HL-60 (cell line): ENCODE data around the gene NBEAL2.

Source experiments
- DNase-seq, 2 experiments: peaks; one replicate each; pipeline ENCODE4 v3.0.0-alpha.2; 2010 to 2020; ENCODE audit warnings: low read depth in 1 of 2, low spot score in 1 of 2
- H3K27ac ChIP-seq: fragments of 250-450 bp; sonication (Bioruptor Pico); replicated peaks from 2 replicates; pipeline ENCODE4 v1.5.1; 2020; ENCODE audit warnings: mild to moderate bottlenecking, moderate library complexity
- H3K27me3 ChIP-seq: fragments of 250-450 bp; sonication (Bioruptor Pico); 2 replicates; pipeline ENCODE4 v1.5.1; 2021; ENCODE audit warnings: mild to moderate bottlenecking, moderate library complexity; ENCODE audit not compliant: insufficient read depth, poor library complexity, severe bottlenecking
- H3K4me3 ChIP-seq: replicated peaks from 2 replicates; pipeline ENCODE4 v1.5.1; 2011; ENCODE audit warnings: mild to moderate bottlenecking, control low read depth, low read length; ENCODE audit not compliant: insufficient read depth
- CTCF ChIP-seq: IDR thresholded peaks from one replicate; pipeline ENCODE4 v1.5.1; 2011; ENCODE audit warnings: low read length, control low read depth, inconsistent platforms; ENCODE audit not compliant: insufficient read depth
- GABPA ChIP-seq: IDR thresholded peaks from 2 replicates; pipeline ENCODE4 v1.6.1; 2012; ENCODE audit warnings: low read depth
- POLR2AphosphoS5 ChIP-seq: IDR thresholded peaks from 2 replicates; pipeline ENCODE4 v1.6.1; 2012; ENCODE audit warnings: low read depth
- REST ChIP-seq: IDR thresholded peaks from 2 replicates; pipeline ENCODE4 v1.6.1; 2012; ENCODE audit warnings: low read depth; ENCODE audit not compliant: insufficient replicate concordance
- SPI1 ChIP-seq: IDR thresholded peaks from 2 replicates; pipeline ENCODE4 v1.6.1; 2012; ENCODE audit warnings: low read depth, mild to moderate bottlenecking, borderline replicate concordance

NBEAL2 gene

DNA sequence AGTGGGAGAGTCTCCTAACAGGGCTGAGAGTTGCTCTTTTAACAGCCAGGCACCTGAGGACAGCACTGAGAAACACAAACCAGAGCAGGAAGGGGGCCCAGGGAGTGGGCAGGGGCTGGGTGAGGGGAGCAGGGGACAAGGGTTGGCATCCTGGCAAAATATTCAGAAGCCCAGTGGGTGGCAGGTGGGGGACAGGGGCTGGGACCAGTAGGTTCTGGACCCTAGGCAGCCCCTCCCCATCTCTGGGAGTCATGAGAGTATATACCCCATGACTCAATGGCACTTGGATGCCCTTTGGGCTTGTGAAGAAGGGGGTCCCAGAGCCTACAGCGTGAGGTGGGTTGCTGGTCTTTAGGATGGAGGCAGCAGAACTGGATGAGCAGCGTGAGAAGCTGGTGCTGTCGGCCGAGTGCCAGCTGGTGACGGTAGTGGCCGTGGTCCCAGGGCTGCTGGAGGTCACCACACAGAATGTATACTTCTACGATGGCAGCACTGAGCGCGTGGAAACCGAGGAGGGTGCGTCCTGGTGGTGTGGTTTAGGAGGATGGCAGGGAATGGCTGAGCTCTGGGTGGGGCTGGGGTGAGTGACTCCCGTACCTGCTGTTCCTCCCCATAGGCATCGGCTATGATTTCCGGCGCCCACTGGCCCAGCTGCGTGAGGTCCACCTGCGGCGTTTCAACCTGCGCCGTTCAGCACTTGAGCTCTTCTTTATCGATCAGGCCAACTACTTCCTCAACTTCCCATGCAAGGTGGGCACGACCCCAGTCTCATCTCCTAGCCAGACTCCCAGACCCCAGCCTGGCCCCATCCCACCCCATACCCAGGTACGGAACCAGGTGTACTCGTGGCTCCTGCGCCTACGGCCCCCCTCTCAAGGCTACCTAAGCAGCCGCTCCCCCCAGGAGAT is 24.2 kb downstream of the NBEAL2 start:
- Histone ChIP-seq H3K27ac (no peak overlapping the region), H3K27me3 (no peaks in the 10 kb centered on the region), H3K4me3 (no peak overlapping the region)
- TF ChIP-seq CTCF, result no peak
- TF ChIP-seq SPI1, result no peak
- no peak for TF ChIP-seq REST
- TF ChIP-seq GABPA, result no peak
- no peak for TF ChIP-seq POLR2AphosphoS5
- DNase-seq, result no peak

GRCh38 chr3:47004369-47005211 is 25.1 kb downstream of the NBEAL2 start:
- TF ChIP-seq CTCF, result no peak
- no peak for TF ChIP-seq GABPA
- no peak for DNase-seq
- Histone ChIP-seq H3K27ac (no peak overlapping the region), H3K27me3 (no peaks in the 10 kb centered on the region), H3K4me3 (no peak overlapping the region)

- Histone ChIP-seq H3K4me3 (no peak overlapping the region), H3K27me3 (no peaks in the 10 kb centered on the region), H3K27ac (no peak overlapping the region)
- TF ChIP-seq POLR2AphosphoS5, result no peak
- TF ChIP-seq CTCF, result no peak
- TF ChIP-seq REST, result no peak
- TF ChIP-seq GABPA, result no peak
- TF ChIP-seq SPI1, result no peak
- no peak for DNase-seq
These were observed 26.0 kb downstream of the NBEAL2 start for GRCh38 chr3:47005212-47006144.
